MM.1S (cell line): ENCODE data around the gene BEGAIN.

Source experiments
- DNase-seq: peaks from one replicate; pipeline ENCODE4 v3.0.0-alpha.2; 2015
- H2AFZ ChIP-seq: fragments of 300-600 bp; sonication (generic); 2 replicates; pipeline ENCODE4 v1.6.0; 2016; ENCODE audit warnings: antibody characterized with exemption, low read length
- H3F3A ChIP-seq: fragments of 300-600 bp; sonication (generic); 2 replicates; pipeline ENCODE4 v1.6.1; 2016; ENCODE audit warnings: mild to moderate bottlenecking, antibody characterized with exemption, low read length, moderate library complexity, mixed read lengths; ENCODE audit not compliant: insufficient read depth
- H3K27ac ChIP-seq: fragments of 300-600 bp; sonication (generic); 2 replicates; pipeline ENCODE4 v1.5.1; 2016; ENCODE audit warnings: mild to moderate bottlenecking, low read length
- H3K27me3 ChIP-seq: fragments of 300-600 bp; sonication (generic); replicated peaks from 2 replicates; pipeline ENCODE4 v1.6.0; 2016; ENCODE audit warnings: low read length; ENCODE audit not compliant: insufficient read depth
- H3K36me3 ChIP-seq: fragments of 300-600 bp; sonication (generic); replicated peaks from 2 replicates; pipeline ENCODE4 v1.6.1; 2016; ENCODE audit warnings: mild to moderate bottlenecking, low read length, mixed read lengths; ENCODE audit not compliant: insufficient read depth
- H3K4me1 ChIP-seq: fragments of 300-600 bp; sonication (generic); 2 replicates; pipeline ENCODE4 v1.6.1; 2016; ENCODE audit warnings: low read length, mixed read lengths
- H3K4me2 ChIP-seq: fragments of 300-600 bp; sonication (generic); 2 replicates; pipeline ENCODE4 v1.6.0; 2016; ENCODE audit warnings: low read depth, low read length
- H3K4me3 ChIP-seq: fragments of 300-600 bp; sonication (generic); 2 replicates; pipeline ENCODE4 v1.5.1; 2016; ENCODE audit warnings: low read length, mixed read lengths
- H3K79me2 ChIP-seq: fragments of 300-600 bp; sonication (generic); 2 replicates; pipeline ENCODE4 v1.6.1; 2016; ENCODE audit warnings: mixed run types, low read length, mixed read lengths
- H3K9ac ChIP-seq: fragments of 300-600 bp; sonication (generic); 2 replicates; pipeline ENCODE4 v1.6.1; 2016; ENCODE audit warnings: low read length, mixed read lengths
- H3K9me2 ChIP-seq: fragments of 300-600 bp; sonication (generic); replicated peaks from 2 replicates; pipeline ENCODE4 v1.6.1; 2016; ENCODE audit warnings: mild to moderate bottlenecking, low read length, mixed read lengths; ENCODE audit not compliant: insufficient read depth
- H3K9me3 ChIP-seq: fragments of 300-600 bp; sonication (generic); replicated peaks from 2 replicates; pipeline ENCODE4 v1.6.1; 2016; ENCODE audit warnings: mild to moderate bottlenecking, low read length, mixed read lengths; ENCODE audit not compliant: insufficient read depth
- H4K20me1 ChIP-seq: fragments of 300-600 bp; sonication (generic); 2 replicates; pipeline ENCODE4 v1.6.1; 2016; ENCODE audit warnings: mild to moderate bottlenecking, low read length, moderate library complexity, mixed read lengths; ENCODE audit not compliant: insufficient read depth
- CTCF ChIP-seq: fragments of 300-600 bp; sonication (generic); IDR thresholded peaks from 2 replicates; pipeline ENCODE4 v1.5.1; 2016; ENCODE audit warnings: antibody characterized with exemption, low read length, mixed read lengths
- EZH2 ChIP-seq: fragments of 300-600 bp; sonication (generic); optimal IDR thresholded peaks from 2 replicates; pipeline ENCODE3; 2017; ENCODE audit warnings: low read depth, mild to moderate bottlenecking, antibody characterized with exemption, low read length, mixed read lengths
- EZH2phosphoT487 ChIP-seq: fragments of 300-600 bp; sonication (generic); IDR thresholded peaks from 2 replicates; pipeline ENCODE4 v1.6.1; 2018; ENCODE audit warnings: antibody characterized with exemption, low read length

The BEGAIN gene

GRCh38 chr14:100540926-100541620 lies 46.1 kb downstream of the BEGAIN start:
- 0 out of 2 replicates have a peak, but pooled peaks cover 2% of the 10 kb centered on the region for H3F3A ChIP-seq
- DNase-seq = no peak
- no peaks in the 10 kb centered on the region for H4K20me1 ChIP-seq
- no peaks in the 10 kb centered on the region for H3K27me3 ChIP-seq
- no peaks in the 10 kb centered on the region for H3K9me3 ChIP-seq
- H3K9ac ChIP-seq = no peak overlapping the region
- H2AFZ ChIP-seq = no peak overlapping the region
- no peaks in the 10 kb centered on the region for H3K79me2 ChIP-seq
- no peak overlapping the region for H3K4me3 ChIP-seq
- no peaks in the 10 kb centered on the region for H3K36me3 ChIP-seq
- TF ChIP-seq EZH2 (no peak), CTCF (no peak), EZH2phosphoT487 (no peak)
- no peak overlapping the region for H3K4me2 ChIP-seq
- H3K9me2 ChIP-seq = no peaks in the 10 kb centered on the region
- H3K4me1 ChIP-seq = no peaks in the 10 kb centered on the region
- no peak overlapping the region for H3K27ac ChIP-seq

DNA sequence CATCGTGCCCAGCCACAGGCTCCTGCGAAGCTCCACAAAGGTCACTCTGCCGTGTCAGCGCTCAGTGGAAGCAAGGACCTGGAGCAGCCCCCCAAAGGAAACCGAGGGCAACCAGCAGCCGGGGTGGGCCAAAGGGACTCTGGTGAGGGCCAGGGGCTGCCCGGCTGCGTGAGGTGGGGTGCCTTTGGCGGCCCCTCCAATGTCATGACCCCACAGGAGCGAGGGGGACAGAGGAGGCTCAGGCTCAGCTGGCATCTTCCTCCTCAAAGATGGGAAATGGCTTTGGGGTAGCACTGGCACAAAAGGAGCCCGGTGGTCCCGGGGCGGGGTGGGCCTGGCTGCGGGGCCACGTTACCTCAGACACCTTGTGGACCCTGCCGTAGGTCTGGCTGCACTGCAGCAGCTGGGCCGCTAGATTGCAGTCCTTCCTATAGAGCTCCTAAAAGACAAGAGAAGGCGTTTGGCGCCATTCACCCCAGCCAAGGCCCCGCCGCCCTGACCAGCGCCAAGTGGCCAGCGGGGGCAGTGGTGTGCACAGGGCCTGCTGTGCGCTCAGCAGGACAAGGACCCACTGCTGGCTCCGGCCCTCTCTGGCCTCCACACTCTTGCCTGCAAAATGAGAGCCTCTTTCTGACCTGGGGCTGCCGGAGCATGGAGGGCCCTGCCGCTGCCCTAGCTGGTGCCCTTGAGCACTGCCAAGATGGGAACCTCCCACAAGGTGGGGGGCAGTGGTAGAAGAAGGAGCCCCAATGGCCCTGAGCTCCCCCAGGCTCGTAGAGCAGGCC lies 46.9 kb downstream of the BEGAIN start:
- Histone ChIP-seq H3K36me3 (no peaks in the 10 kb centered on the region), H3K4me1 (no peaks in the 10 kb centered on the region), H3K9ac (no peak overlapping the region), H4K20me1 (no peaks in the 10 kb centered on the region), H3K4me3 (no peak overlapping the region), H3F3A (no peaks in the 10 kb centered on the region), H2AFZ (no peak overlapping the region), H3K4me2 (no peak overlapping the region), H3K27me3 (no peaks in the 10 kb centered on the region), H3K9me2 (no peaks in the 10 kb centered on the region), H3K9me3 (no peaks in the 10 kb centered on the region), H3K79me2 (no peaks in the 10 kb centered on the region), H3K27ac (no peak overlapping the region)
- TF ChIP-seq EZH2 (no peak), CTCF (no peak), EZH2phosphoT487 (no peak)
- no peak for DNase-seq

DNA sequence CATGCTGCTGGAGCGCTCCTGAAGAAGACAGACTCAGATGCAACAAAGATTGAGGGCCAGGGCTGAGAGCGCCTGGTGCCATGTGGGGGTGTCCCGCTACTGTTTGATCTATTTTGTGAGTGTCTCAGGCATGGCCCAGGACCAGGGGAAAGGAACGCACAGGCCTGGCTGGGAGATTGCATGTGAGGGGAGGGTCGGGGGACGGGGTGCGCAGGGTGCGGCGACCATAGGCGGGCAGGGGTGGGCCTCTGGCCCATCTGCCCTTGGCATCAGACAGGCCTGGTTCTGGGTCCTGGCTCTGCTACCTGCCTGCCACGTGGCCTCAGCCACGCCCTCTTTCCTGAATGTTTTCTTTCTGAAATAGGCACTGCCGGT lies 47.5 kb downstream of the BEGAIN start:
- H2AFZ ChIP-seq = no peak overlapping the region
- TF ChIP-seq CTCF (no peak), EZH2phosphoT487 (no peak), EZH2 (no peak)
- DNase-seq = no peak
- no peaks in the 10 kb centered on the region for H3K36me3 ChIP-seq
- H3K9me2 ChIP-seq = no peaks in the 10 kb centered on the region
- no peaks in the 10 kb centered on the region for H3K9me3 ChIP-seq
- no peaks in the 10 kb centered on the region for H3K79me2 ChIP-seq
- no peaks in the 10 kb centered on the region for H3K27me3 ChIP-seq
- no peaks in the 10 kb centered on the region for H3K4me1 ChIP-seq
- H3F3A ChIP-seq = no peaks in the 10 kb centered on the region
- no peak overlapping the region for H3K4me2 ChIP-seq
- H4K20me1 ChIP-seq = no peaks in the 10 kb centered on the region
- no peak overlapping the region for H3K9ac ChIP-seq
- H3K4me3 ChIP-seq = no peak overlapping the region
- H3K27ac ChIP-seq = no peak overlapping the region
